HEK293 (cell line): ENCODE data around the gene VAV3.
"Not testable (repeated sequence)": the region's sequence is repeated elsewhere in the genome, so short reads cannot be mapped to it uniquely, and the experiment has no call there.

ENCODE experiments used
- CTCF ChIA-PET: fragments of 350-600 bp; formaldehyde crosslinking; extraction: SDS; loops from one replicate; lab custom pipeline; 2021; ENCODE audit warnings: antibody characterized with exemption; lab: Yijun Ruan, JAX
- POLR2A ChIA-PET: fragments of 300-600 bp; formaldehyde crosslinking; extraction: SDS; loops from one replicate; lab custom pipeline; 2020; ENCODE audit warnings: antibody characterized with exemption, inconsistent platforms; lab: Yijun Ruan, JAX
- H3K27ac ChIP-seq: fragments of 200-500 bp; sonication (Bioruptor generic); 2 replicates; pipeline ENCODE4 v1.5.1; 2014; ENCODE audit warnings: low read depth, low read length, control low read depth, inconsistent platforms; ENCODE audit errors: extremely low read depth
- H3K36me3 ChIP-seq, 2 experiments: fragments of 200-500 bp in 1 of 2; sonication (Bioruptor generic) in 1 of 2; 1 replicate in 1 of 2; 2 replicates in 1 of 2; pipeline ENCODE4 v1.5.1; 2014 to 2017; ENCODE audit warnings: inconsistent platforms in 2 of 2, low read length in 2 of 2; ENCODE audit not compliant: control insufficient read depth in 2 of 2, insufficient read depth in 1 of 2
- H3K4me1 ChIP-seq: fragments of 200-500 bp; sonication (Bioruptor generic); 2 replicates; pipeline ENCODE4 v1.5.1; 2014; ENCODE audit warnings: mild to moderate bottlenecking, low read length, inconsistent platforms; ENCODE audit not compliant: control insufficient read depth, insufficient read depth
- H3K4me3 ChIP-seq: 2 replicates; pipeline ENCODE4 v1.5.1; 2011; ENCODE audit warnings: low read depth, mild to moderate bottlenecking, control low read depth, low read length, moderate library complexity
- H3K9me3 ChIP-seq: fragments of 200-500 bp; sonication (Bioruptor generic); 2 replicates; pipeline ENCODE4 v1.5.1; 2014; ENCODE audit warnings: low read depth, low read length, inconsistent platforms; ENCODE audit not compliant: control insufficient read depth, insufficient read depth
- ATF2 ChIP-seq: fragments of 450-650 bp; formaldehyde crosslinking; IDR thresholded peaks from 2 replicates; pipeline ENCODE4 v1.5.1; 2016; ENCODE audit warnings: missing biosample characterization, missing genetic modification characterization, low read depth
- HOXC10 ChIP-seq: sonication (generic); formaldehyde crosslinking; IDR thresholded peaks from 2 replicates; pipeline ENCODE4 v1.8.1; 2023; ENCODE audit warnings: mild to moderate bottlenecking, missing genetic modification reagents
- KLF16 ChIP-seq: fragments of 450-650 bp; formaldehyde crosslinking; IDR thresholded peaks from 2 replicates; pipeline ENCODE4 v1.5.1; 2017; ENCODE audit warnings: missing biosample characterization, missing genetic modification characterization
- SCRT2 ChIP-seq: fragments of 450-650 bp; formaldehyde crosslinking; IDR thresholded peaks from 2 replicates; pipeline ENCODE4 v1.5.1; 2016; ENCODE audit warnings: missing biosample characterization, missing genetic modification characterization
- TSHZ1 ChIP-seq: fragments of 450-650 bp; formaldehyde crosslinking; IDR thresholded peaks from 2 replicates; pipeline ENCODE4 v1.5.1; 2016; ENCODE audit warnings: missing biosample characterization, missing genetic modification characterization, borderline replicate concordance
- ZNF112 ChIP-seq: fragments of 450-650 bp; formaldehyde crosslinking; IDR thresholded peaks from 2 replicates; pipeline ENCODE4 v1.5.0; 2017; ENCODE audit warnings: missing biosample characterization, missing genetic modification characterization
- ZNF248 ChIP-seq: fragments of 450-650 bp; formaldehyde crosslinking; IDR thresholded peaks from 2 replicates; pipeline ENCODE4 v1.5.1; 2017; ENCODE audit warnings: missing biosample characterization, missing genetic modification characterization
- ZNF26 ChIP-seq: fragments of 450-650 bp; formaldehyde crosslinking; IDR thresholded peaks from 2 replicates; pipeline ENCODE4 v1.5.1; 2016; ENCODE audit warnings: missing biosample characterization, missing genetic modification characterization
- ZNF280D ChIP-seq: fragments of 450-650 bp; formaldehyde crosslinking; IDR thresholded peaks from 2 replicates; pipeline ENCODE4 v1.5.1; 2016; ENCODE audit warnings: missing biosample characterization, missing genetic modification characterization
- ZNF341 ChIP-seq: fragments of 450-650 bp; formaldehyde crosslinking; IDR thresholded peaks from 2 replicates; pipeline ENCODE4; 2016; ENCODE audit warnings: low read depth, missing biosample characterization, missing genetic modification characterization
- ZNF362 ChIP-seq: fragments of 450-650 bp; formaldehyde crosslinking; IDR thresholded peaks from 2 replicates; pipeline ENCODE4 v1.5.1; 2016; ENCODE audit warnings: missing biosample characterization, missing genetic modification characterization
- ZNF529 ChIP-seq: fragments of 450-650 bp; formaldehyde crosslinking; IDR thresholded peaks from 2 replicates; pipeline ENCODE4 v1.5.1; 2017; ENCODE audit warnings: missing genetic modification characterization, missing biosample characterization; ENCODE audit not compliant: insufficient replicate concordance
- ZNF549 ChIP-seq: fragments of 450-650 bp; IDR thresholded peaks from 2 replicates; pipeline ENCODE4 v1.5.1; 2018; ENCODE audit warnings: missing biosample characterization, missing genetic modification characterization, mild to moderate bottlenecking, inconsistent platforms, moderate library complexity
- ZNF776 ChIP-seq: fragments of 450-650 bp; formaldehyde crosslinking; IDR thresholded peaks from 2 replicates; pipeline ENCODE4 v1.5.0; 2017; ENCODE audit warnings: missing biosample characterization, missing genetic modification characterization, borderline replicate concordance
- ZNF830 ChIP-seq: fragments of 450-650 bp; IDR thresholded peaks from 2 replicates; pipeline ENCODE4 v1.5.0; 2018; ENCODE audit warnings: missing biosample characterization, missing genetic modification characterization, low read depth, mild to moderate bottlenecking, moderate library complexity

The VAV3 gene

GRCh38 chr1:107851418-107851817, 113.6 kb downstream of the VAV3 start:
- H3K36me3 ChIP-seq: no peaks in the 10 kb centered on the region
- no peaks in the 10 kb centered on the region; the same call in 1 of the 2 replicates for H3K4me1 ChIP-seq
- no peak overlapping the region for H3K4me3 ChIP-seq
- no peak overlapping the region for H3K27ac ChIP-seq
- TF ChIP-seq ZNF529 (tag by site-specific recombination) (no peak), SCRT2 (no peak), HOXC10 (CRISPR knock-in tag) (no peak), ZNF362 (tag by site-specific recombination) (no peak), ZNF26 (tag by site-specific recombination) (no peak), ZNF776 (no peak), KLF16 (no peak), ZNF248 (no peak), ATF2 (tag by site-specific recombination) (no peak), ZNF280D (tag by site-specific recombination) (no peak), ZNF341 (tag by site-specific recombination) (no peak), ZNF830 (tag by site-specific recombination) (no peak), ZNF549 (tag by site-specific recombination) (no peak), TSHZ1 (tag by site-specific recombination) (no peak), ZNF112 (tag by site-specific recombination) (no peak)
- no peaks in the 10 kb centered on the region for H3K9me3 ChIP-seq
- ChIA-PET CTCF (interaction anchor here (0.6 to 1.0 kb wide), 4 partner anchors 9 to 871 kb away, joined by 3 to 7 read pairs (median 4); no protein-coding TSS in a partner anchor), POLR2A (no interaction called here)

- H3K36me3 ChIP-seq, POLR2A ChIA-PET, H3K4me3 ChIP-seq, H3K27ac ChIP-seq, H3K9me3 ChIP-seq, CTCF ChIA-PET, H3K4me1 ChIP-seq: not testable (repeated sequence)
Measured at GRCh38 chr1:107844541-107845194, 120.3 kb downstream of the VAV3 start.
